GM12878 (cell line): ENCODE data around the gene ZNF765. TPM values are rescaled to one million over a fixed set of nuclear protein-coding genes. Genes with fewer than 3 reads are reported as not detected.

Experiments
- ATAC-seq: fragments of 200-7000 bp; cut with Tn5 transposase; 3 replicates; pipeline ENCODE4 v1.9.1; 2020; ENCODE audit warnings: mild to moderate bottlenecking, moderate library complexity
- BruUV-seq: library from RNA; stranded (reverse); fragments of 400-500 nt; replicated peaks from 2 replicates; lab custom pipeline; 2021; lab: Mats Ljungman, UMichigan
- CTCF ChIA-PET: fragments of 300-600 bp; sonication (Branson Sonifier 250); formaldehyde crosslinking; extraction: SDS; loops from one replicate; lab custom pipeline; 2021; ENCODE audit warnings: inconsistent platforms; lab: Yijun Ruan, JAX
- POLR2A ChIA-PET: fragments of 350-600 bp; formaldehyde crosslinking; extraction: SDS; loops from one replicate; lab custom pipeline; 2021; ENCODE audit warnings: inconsistent platforms; lab: Charles Lee
- RAD21 ChIA-PET: fragments of 300-600 bp; sonication (Branson Sonifier 250); formaldehyde crosslinking; loops from one replicate; lab custom pipeline; 2023; ENCODE audit warnings: antibody characterized with exemption; ENCODE audit not compliant: unreplicated experiment; lab: Charles Lee
- SMC1A ChIA-PET: fragments of 300-600 bp; sonication (Branson Sonifier 250); formaldehyde crosslinking; loops from one replicate; lab custom pipeline; 2023; ENCODE audit not compliant: unreplicated experiment, uncharacterized antibody; lab: Charles Lee
- DNase-seq: peaks from one replicate; pipeline ENCODE4 v3.0.0-alpha.2; 2011; ENCODE audit warnings: low read depth, low spot score
- FAIRE-seq: peaks from 3 replicates; lab custom pipeline; 2011; peaks lifted over from hg19 to GRCh38; lab: Jason Lieb, UNC
- H2AFZ ChIP-seq: 2 replicates; pipeline ENCODE4 v1.6.0; 2011; ENCODE audit warnings: low read depth, low read length, control low read depth; ENCODE audit not compliant: control insufficient read depth
- H3K27ac ChIP-seq: 2 replicates; pipeline ENCODE4 v1.5.1; 2011; ENCODE audit warnings: control low read depth; ENCODE audit not compliant: control insufficient read depth, insufficient read depth
- H3K27me3 ChIP-seq, 2 experiments: replicated peaks in 1 of 2; 2 replicates each; pipeline versions ENCODE4 v1.6.0 to v1.6.1; 2011; ENCODE audit warnings: low read length in 1 of 2; ENCODE audit not compliant: control insufficient read depth in 2 of 2, insufficient read depth in 2 of 2
- H3K36me3 ChIP-seq, 2 experiments: 2 replicates each; pipeline ENCODE4 v1.5.1; 2011; ENCODE audit warnings: low read length in 1 of 2; ENCODE audit not compliant: control insufficient read depth in 2 of 2, insufficient read depth in 2 of 2
- H3K4me1 ChIP-seq: 2 replicates; pipeline ENCODE4 v1.6.1; 2011; ENCODE audit warnings: mild to moderate bottlenecking, low read length, moderate library complexity, mixed read lengths; ENCODE audit not compliant: control insufficient read depth, insufficient read depth
- H3K4me2 ChIP-seq: 2 replicates; pipeline ENCODE4 v1.6.0; 2011; ENCODE audit warnings: control low read depth; ENCODE audit not compliant: control insufficient read depth, insufficient read depth
- H3K4me3 ChIP-seq: fragments of 200-600 bp; sonication (generic); 2 replicates; pipeline ENCODE4 v1.5.1; 2016
- H3K79me2 ChIP-seq: 2 replicates; pipeline ENCODE4 v1.6.0; 2011; ENCODE audit warnings: low read length; ENCODE audit not compliant: control insufficient read depth, insufficient read depth
- H3K9ac ChIP-seq: 2 replicates; pipeline ENCODE4 v1.8.0; 2011; ENCODE audit warnings: low read length, control low read depth, mixed read lengths; ENCODE audit not compliant: control insufficient read depth, insufficient read depth
- H3K9me3 ChIP-seq: replicated peaks from 3 replicates; pipeline ENCODE4 v1.5.1; 2011; ENCODE audit warnings: mild to moderate bottlenecking, low read length; ENCODE audit not compliant: control insufficient read depth, insufficient read depth
- H4K20me1 ChIP-seq: 2 replicates; pipeline ENCODE4 v1.6.0; 2011; ENCODE audit not compliant: control insufficient read depth, insufficient read depth
- CEBPB ChIP-seq, 2 experiments: fragments of 150-350 bp in 1 of 2; IDR thresholded peaks; 2 replicates each; pipeline ENCODE4 v1.6.1; 2012 to 2014; ENCODE audit warnings: low read depth in 2 of 2, low read length in 2 of 2, borderline replicate concordance in 1 of 2, inconsistent platforms in 1 of 2
- DPF2 ChIP-seq: fragments of 450-650 bp; IDR thresholded peaks from 2 replicates; pipeline ENCODE4 v1.6.1; 2017; ENCODE audit warnings: mild to moderate bottlenecking
- EGR1 ChIP-seq, 2 experiments: IDR thresholded peaks; 1 replicate in 1 of 2; 2 replicates in 1 of 2; pipeline ENCODE4 v1.6.1; 2011 to 2012; ENCODE audit warnings: low read depth in 2 of 2, low read length in 2 of 2, borderline replicate concordance in 1 of 2, mild to moderate bottlenecking in 1 of 2, moderate library complexity in 1 of 2
- PRDM15 ChIP-seq: fragments of 450-650 bp; formaldehyde crosslinking; IDR thresholded peaks from 2 replicates; pipeline ENCODE4 v1.4.0; 2020; ENCODE audit warnings: mild to moderate bottlenecking, moderate library complexity
- SIX5 ChIP-seq: IDR thresholded peaks from 2 replicates; pipeline ENCODE4 v1.6.1; 2011; ENCODE audit warnings: mild to moderate bottlenecking, low read depth, low read length, moderate library complexity; ENCODE audit not compliant: severe bottlenecking
- WGBS: methylation state at CpG from one replicate; pipeline ENCODE4 v1.1.6; 2016; ENCODE audit warnings: low lambda C conversion rate; ENCODE audit not compliant: insufficient replicate concordance, insufficient coverage; ENCODE audit errors: missing lambda C conversion rate; 5-methylcytosine and 5-hydroxymethylcytosine counted together
- in situ Hi-C: fragments of 300-500 bp; cut with MboI; formaldehyde crosslinking; loops from 9 replicates; pipeline ENCODE4 v1.14.3; 2018; ENCODE audit warnings: mixed read lengths
- intact Hi-C: fragments of 100-400 bp; cut with micrococcal nuclease; formaldehyde crosslinking; loops from one replicate; pipeline ENCODE4 v1.14.2; 2022; ENCODE audit not compliant: unreplicated experiment
- polyA plus RNA-seq, 11 experiments: library from polyadenylated mRNA; depleted of rRNA in 4 of 11; unstranded in 6 of 11; stranded (reverse) in 5 of 11; fragments of >200 nt; fragmentation: Nextera tagmentation in 4 of 11; fragmentation: Illumina TruSeq in 1 of 11; extraction: Ambion mirVana in 4 of 11; extraction: Trizol in 1 of 11; gene quantifications; 1 replicate in 1 of 11; 2 replicates in 10 of 11; pipeline versions ENCODE4 v1.2.1 to v1.2.3, GENCODE V29; 2011 to 2016; ENCODE audit warnings: inconsistent platforms in 2 of 11, missing spikeins in 2 of 11, low read depth in 1 of 11
- total RNA-seq, 4 experiments: library from RNA; depleted of rRNA in 3 of 4; stranded (reverse); fragments of >200 nt in 3 of 4; fragmentation: Illumina TruSeq in 1 of 4; extraction: Trizol in 1 of 4; gene quantifications; 2 replicates each; pipeline versions ENCODE4 v1.2.1 to v1.2.3, GENCODE V29; 2013 to 2021
- TF ChIP-seq, protein P1 (sequence below): fragments of 450-650 bp; conservative IDR thresholded peaks from 2 replicates; pipeline ENCODE4 v1.6.1; 2017; ENCODE audit warnings: mild to moderate bottlenecking, moderate library complexity
- TF ChIP-seq, protein P2 (sequence below): fragments of 450-650 bp; IDR thresholded peaks from 2 replicates; pipeline ENCODE4 v1.6.1; 2017; ENCODE audit warnings: low read depth, mild to moderate bottlenecking, moderate library complexity

Gene ZNF765
- total and polyA plus RNA-seq, 10 of the 15 experiments (the other 5 are each of a cell fraction or from before 2014, with no cell fraction given), result 2.9 to 12.7 (median 7.0) TPM

DNA sequence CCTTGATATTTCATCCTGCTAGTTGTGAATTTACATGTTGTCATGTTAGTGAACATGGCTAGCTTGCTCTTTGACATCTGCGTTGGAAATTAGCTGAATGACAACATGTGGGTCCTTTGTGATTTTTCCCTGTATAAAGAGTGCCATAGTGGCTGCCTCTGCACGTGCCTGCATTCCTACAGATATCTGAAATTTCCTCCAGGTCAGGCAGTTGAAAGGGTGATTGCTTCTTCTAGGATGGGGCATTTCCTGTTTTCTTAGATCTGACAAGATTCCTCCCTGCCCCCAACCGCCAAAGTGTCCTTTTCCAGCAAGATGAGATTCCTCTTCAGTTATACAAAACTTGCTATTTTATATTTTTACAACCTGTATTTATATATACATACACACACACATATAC, 20.7 kb upstream of the ZNF765 start:
- in situ Hi-C loops, result no loop called here
- 79% methylated on average over 3 of the region's 3 CpGs for WGBS

More for the DNA sequence above, 20.7 kb upstream of the ZNF765 start:
- SMC1A ChIA-PET, result interaction anchor here (0.9 kb wide), 1 partner anchor 36 kb away, joined by 3 read pairs; no protein-coding TSS in a partner anchor
- RAD21 ChIA-PET, result no interaction called here
- no peak for ATAC-seq
- TF ChIP-seq, protein P1, sequence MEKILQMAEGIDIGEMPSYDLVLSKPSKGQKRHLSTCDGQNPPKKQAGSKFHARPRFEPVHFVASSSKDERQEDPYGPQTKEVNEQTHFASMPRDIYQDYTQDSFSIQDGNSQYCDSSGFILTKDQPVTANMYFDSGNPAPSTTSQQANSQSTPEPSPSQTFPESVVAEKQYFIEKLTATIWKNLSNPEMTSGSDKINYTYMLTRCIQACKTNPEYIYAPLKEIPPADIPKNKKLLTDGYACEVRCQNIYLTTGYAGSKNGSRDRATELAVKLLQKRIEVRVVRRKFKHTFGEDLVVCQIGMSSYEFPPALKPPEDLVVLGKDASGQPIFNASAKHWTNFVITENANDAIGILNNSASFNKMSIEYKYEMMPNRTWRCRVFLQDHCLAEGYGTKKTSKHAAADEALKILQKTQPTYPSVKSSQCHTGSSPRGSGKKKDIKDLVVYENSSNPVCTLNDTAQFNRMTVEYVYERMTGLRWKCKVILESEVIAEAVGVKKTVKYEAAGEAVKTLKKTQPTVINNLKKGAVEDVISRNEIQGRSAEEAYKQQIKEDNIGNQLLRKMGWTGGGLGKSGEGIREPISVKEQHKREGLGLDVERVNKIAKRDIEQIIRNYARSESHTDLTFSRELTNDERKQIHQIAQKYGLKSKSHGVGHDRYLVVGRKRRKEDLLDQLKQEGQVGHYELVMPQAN, result no peak
- TF ChIP-seq SIX5 (no peak), EGR1 (IDR thresholded peaks at IDR 0.05; ENCODE audit: borderline replicate concordance in 1 of 2, low read depth in 2 of 2, low read length in 2 of 2) (no peak), PRDM15 (no peak), CEBPB (IDR thresholded peaks at IDR 0.05; ENCODE audit: borderline replicate concordance in 1 of 2, low read depth in 2 of 2, low read length in 2 of 2) (no peak), DPF2 (no peak)
- TF ChIP-seq, protein P2, sequence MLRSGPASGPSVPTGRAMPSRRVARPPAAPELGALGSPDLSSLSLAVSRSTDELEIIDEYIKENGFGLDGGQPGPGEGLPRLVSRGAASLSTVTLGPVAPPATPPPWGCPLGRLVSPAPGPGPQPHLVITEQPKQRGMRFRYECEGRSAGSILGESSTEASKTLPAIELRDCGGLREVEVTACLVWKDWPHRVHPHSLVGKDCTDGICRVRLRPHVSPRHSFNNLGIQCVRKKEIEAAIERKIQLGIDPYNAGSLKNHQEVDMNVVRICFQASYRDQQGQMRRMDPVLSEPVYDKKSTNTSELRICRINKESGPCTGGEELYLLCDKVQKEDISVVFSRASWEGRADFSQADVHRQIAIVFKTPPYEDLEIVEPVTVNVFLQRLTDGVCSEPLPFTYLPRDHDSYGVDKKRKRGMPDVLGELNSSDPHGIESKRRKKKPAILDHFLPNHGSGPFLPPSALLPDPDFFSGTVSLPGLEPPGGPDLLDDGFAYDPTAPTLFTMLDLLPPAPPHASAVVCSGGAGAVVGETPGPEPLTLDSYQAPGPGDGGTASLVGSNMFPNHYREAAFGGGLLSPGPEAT, result no peak
- TF ChIP-seq, all 136 proteins: peak for 0
- H3K27ac ChIP-seq, result no peak overlapping the region
- no peaks in the 10 kb centered on the region for H3K27me3 ChIP-seq
- POLR2A ChIA-PET, result no interaction called here
- CTCF ChIA-PET, result no interaction called here
- no peak overlapping the region for H3K9ac ChIP-seq
- H3K4me3 ChIP-seq, result no peak overlapping the region
- DNase-seq (no peak), FAIRE-seq (no peak)
- intact Hi-C loops, result no loop called here
- H3K4me1 ChIP-seq, result no peaks in the 10 kb centered on the region
- H2AFZ ChIP-seq, result no peak overlapping the region
- no peaks in the 10 kb centered on the region for H4K20me1 ChIP-seq
- H3K36me3 ChIP-seq, result peaks cover 3 to 11% of the 10 kb centered on the region in 2 experiments; a peak in 3 of 4 replicates
- H3K9me3 ChIP-seq, result peaks cover 13% of the 10 kb centered on the region
- H3K79me2 ChIP-seq, result no peaks in the 10 kb centered on the region
- BruUV-seq, result no TSS peak
- H3K4me2 ChIP-seq, result no peak overlapping the region
